Measurements from ENCODE around the gene DAPK1.
A peak's percentile ranks its signal among the peaks of the same experiment; 100 is the strongest.

DAPK1 gene

DNA sequence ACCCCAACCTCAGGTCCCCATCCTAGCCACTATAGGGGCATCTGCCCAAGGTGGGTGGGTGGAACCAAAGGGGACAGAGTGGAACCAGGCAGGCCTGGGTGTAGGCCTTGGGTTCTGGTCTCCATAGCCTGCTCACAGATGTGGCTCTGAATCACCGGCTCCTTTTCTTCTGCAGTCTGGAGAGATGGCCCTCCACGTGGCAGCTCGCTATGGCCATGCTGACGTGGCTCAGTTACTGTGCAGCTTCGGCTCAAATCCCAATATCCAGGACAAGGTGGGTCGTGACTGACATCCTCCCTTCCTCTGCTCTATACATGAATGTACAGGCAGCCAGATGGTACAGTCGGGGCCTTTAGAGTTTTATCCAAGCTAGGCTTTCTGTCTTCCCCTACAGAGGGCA is 150.9 kb downstream of the DAPK1 start:
- no peak for DNase-seq (ENCODE audit: low read depth in 2 of 2)
- no peak overlapping the region for H3K4me3 ChIP-seq (replicated peaks in 1 of 2; ENCODE audit: low read depth in 2 of 2, low read length in 2 of 2)
- TF ChIP-seq, protein P1, sequence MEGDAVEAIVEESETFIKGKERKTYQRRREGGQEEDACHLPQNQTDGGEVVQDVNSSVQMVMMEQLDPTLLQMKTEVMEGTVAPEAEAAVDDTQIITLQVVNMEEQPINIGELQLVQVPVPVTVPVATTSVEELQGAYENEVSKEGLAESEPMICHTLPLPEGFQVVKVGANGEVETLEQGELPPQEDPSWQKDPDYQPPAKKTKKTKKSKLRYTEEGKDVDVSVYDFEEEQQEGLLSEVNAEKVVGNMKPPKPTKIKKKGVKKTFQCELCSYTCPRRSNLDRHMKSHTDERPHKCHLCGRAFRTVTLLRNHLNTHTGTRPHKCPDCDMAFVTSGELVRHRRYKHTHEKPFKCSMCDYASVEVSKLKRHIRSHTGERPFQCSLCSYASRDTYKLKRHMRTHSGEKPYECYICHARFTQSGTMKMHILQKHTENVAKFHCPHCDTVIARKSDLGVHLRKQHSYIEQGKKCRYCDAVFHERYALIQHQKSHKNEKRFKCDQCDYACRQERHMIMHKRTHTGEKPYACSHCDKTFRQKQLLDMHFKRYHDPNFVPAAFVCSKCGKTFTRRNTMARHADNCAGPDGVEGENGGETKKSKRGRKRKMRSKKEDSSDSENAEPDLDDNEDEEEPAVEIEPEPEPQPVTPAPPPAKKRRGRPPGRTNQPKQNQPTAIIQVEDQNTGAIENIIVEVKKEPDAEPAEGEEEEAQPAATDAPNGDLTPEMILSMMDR (IDR thresholded peaks at IDR 0.05; ENCODE audit: low read depth, low read length) = no peak

DNA sequence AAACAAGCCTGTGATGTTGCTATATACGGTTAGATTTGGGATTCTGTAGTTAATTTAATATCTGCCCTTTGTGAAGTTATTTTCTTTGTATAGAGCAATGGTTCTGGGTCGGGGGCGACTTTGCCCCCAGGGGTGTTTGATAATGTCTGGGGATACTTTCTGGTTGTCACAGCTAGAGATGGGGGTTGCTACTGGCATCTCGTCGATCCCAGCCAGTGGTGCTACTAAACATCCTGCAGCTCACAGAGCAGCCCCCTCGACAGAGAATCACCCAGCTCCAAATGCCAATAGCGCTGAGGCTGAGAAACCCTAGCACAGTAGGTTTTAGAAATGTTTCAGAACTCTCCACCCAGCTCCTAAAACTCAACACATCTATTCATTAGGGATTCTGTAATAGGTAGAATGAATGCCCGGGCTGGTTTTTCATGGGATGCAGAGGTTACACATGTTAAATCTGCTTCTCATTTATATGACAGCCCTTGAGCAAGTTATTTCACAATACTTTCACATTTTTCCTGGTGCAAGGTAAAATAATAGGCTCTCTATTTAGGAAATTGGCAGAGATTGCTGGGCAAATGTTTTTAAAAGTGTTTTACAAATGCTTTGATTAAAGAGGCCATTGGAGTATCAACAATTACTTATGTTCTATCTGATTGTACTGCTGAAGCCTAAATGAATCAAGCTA is 153.1 kb downstream of the DAPK1 start:
- no peak overlapping the region for H3K4me3 ChIP-seq (replicated peaks in 1 of 2; ENCODE audit: low read depth in 2 of 2, low read length in 2 of 2)
- TF ChIP-seq, protein P1 (IDR thresholded peaks at IDR 0.05; ENCODE audit: low read depth, low read length) = no peak
- no peak for DNase-seq (ENCODE audit: low read depth in 2 of 2)

- TF ChIP-seq, protein P1 (IDR thresholded peaks at IDR 0.05; ENCODE audit: low read depth, low read length) = no peak
- DNase-seq (ENCODE audit: low read depth in 2 of 2) = no peak
- no peak overlapping the region for H3K4me3 ChIP-seq (replicated peaks in 1 of 2; ENCODE audit: low read depth in 2 of 2, low read length in 2 of 2)
These were observed 153.8 kb downstream of the DAPK1 start for GRCh38 chr9:87651431-87651830.

DNA sequence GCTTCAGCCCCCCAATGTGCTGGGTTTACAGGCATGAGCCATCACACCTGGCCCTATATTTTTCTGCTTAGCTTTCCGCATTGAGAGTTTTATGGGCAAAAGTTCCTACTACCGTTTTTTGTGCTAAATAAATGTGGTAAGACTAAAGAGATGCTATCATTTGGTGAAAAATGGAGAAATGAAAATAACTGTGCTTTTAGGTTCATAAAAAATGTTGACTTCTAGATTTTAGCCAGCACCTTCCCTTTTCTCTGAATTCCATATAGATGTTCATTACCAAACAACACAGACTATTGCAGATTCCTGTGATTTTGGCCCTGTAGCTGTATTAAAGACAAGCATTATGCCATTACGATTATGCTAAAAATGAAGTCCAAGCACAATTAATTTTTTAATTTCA is 156.3 kb downstream of the DAPK1 start:
- no peak for DNase-seq (ENCODE audit: low read depth in 2 of 2)
- H3K4me3 ChIP-seq (replicated peaks in 1 of 2; ENCODE audit: low read depth in 2 of 2, low read length in 2 of 2) = no peak overlapping the region
- TF ChIP-seq, protein P1 (IDR thresholded peaks at IDR 0.05; ENCODE audit: low read depth, low read length) = no peak

- no peak for DNase-seq (ENCODE audit: low read depth in 2 of 2)
- TF ChIP-seq, protein P1 (IDR thresholded peaks at IDR 0.05; ENCODE audit: low read depth, low read length) = no peak
- no peak overlapping the region for H3K4me3 ChIP-seq (replicated peaks in 1 of 2; ENCODE audit: low read depth in 2 of 2, low read length in 2 of 2)
These were observed 158.1 kb downstream of the DAPK1 start for GRCh38 chr9:87655731-87656130.

DNA sequence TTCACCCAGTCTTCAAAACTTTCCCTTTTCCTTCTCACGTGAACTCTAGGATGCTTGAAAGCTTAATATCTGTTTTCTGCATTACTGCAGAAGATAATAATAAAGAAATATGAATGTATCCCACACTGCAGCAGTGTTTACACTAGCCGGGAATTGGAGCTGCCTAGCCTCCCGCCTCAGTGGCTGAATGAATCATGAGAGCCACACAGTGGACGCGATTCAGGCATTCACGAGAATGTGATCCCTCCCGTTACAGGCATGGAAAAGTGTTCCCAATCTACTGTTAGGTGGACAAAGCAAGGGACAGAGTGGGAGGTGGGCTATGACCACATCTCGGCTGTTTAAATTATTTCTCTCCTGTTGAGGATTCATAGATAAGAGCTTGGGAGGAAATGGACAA is 158.8 kb downstream of the DAPK1 start:
- no peak overlapping the region for H3K4me3 ChIP-seq (replicated peaks in 1 of 2; ENCODE audit: low read depth in 2 of 2, low read length in 2 of 2)
- peak; percentile 52 to 72 for DNase-seq (ENCODE audit: low read depth in 2 of 2)
- TF ChIP-seq, protein P1 (IDR thresholded peaks at IDR 0.05; ENCODE audit: low read depth, low read length) = no peak

- peak; percentile 24 to 36 for DNase-seq (ENCODE audit: low read depth in 2 of 2)
- H3K4me3 ChIP-seq (replicated peaks in 1 of 2; ENCODE audit: low read depth in 2 of 2, low read length in 2 of 2) = no peak overlapping the region
These were observed 159.5 kb downstream of the DAPK1 start for GRCh38 chr9:87657190-87657589.

More at GRCh38 chr9:87657190-87657589, 159.5 kb downstream of the DAPK1 start:
- TF ChIP-seq, protein P1 (IDR thresholded peaks at IDR 0.05; ENCODE audit: low read depth, low read length) = no peak
